GM13977 (cell line): ENCODE measurements around the gene IL25.

ENCODE experiments used
- DNase-seq: peaks from one replicate; pipeline ENCODE4 v3.0.0; 2012; ENCODE audit warnings: low spot score
- in situ Hi-C: fragments of 300-500 bp; cut with MboI; formaldehyde crosslinking; loops from one replicate; pipeline ENCODE4 v1.12.0; 2022; ENCODE audit warnings: low sequenced_read_pairs, low pct_unique_long_range_greater_than_20kb, mixed read lengths, inconsistent platforms; ENCODE audit not compliant: unreplicated experiment
- TF ChIP-seq, protein P1 (sequence below): IDR thresholded peaks from 2 replicates; pipeline ENCODE4 v1.5.1; 2012; ENCODE audit warnings: mild to moderate bottlenecking, control low read depth; ENCODE audit not compliant: insufficient read depth; ENCODE audit errors: extremely low read depth, missing control alignments

Gene IL25

DNA sequence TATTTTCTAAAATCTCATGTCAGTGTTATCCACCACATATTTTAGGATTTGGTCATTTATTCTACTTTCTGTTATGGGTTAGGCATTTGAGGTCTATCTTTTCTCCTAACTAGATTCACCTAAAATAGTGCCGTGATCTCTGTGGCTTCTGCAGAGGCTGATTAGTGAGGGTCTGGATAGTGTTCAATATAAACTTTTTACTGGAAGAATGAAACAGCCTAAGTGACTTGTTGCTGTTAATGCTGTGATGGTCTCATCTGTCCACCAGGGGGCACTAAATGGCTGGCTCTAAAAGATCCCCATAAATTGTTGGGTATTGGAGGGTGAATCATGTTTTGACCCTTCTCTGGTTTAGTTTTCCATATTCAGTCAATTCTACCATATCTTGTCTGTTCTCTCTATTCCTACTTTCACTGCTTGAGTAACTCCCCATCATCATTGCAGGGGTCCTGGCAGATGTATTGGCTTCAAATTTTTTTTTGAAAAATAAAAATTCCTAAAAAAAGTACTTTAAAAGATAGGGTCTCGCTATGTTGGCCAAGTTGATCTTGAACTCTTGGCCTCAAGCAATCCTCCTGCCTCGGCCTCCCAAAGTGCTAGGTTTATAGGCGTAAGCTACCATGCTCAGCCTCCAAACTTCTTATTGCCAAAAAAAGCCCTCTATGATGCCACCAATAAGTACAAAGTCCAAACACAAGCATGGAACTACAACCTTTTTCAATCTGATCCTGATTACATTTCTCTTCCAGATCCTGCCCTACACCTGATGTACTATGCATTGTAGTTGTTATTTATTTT, 44.5 kb upstream of the IL25 start:
- in situ Hi-C loops, result no loop called here
- DNase-seq, result peak; percentile 86
- TF ChIP-seq, protein P1, sequence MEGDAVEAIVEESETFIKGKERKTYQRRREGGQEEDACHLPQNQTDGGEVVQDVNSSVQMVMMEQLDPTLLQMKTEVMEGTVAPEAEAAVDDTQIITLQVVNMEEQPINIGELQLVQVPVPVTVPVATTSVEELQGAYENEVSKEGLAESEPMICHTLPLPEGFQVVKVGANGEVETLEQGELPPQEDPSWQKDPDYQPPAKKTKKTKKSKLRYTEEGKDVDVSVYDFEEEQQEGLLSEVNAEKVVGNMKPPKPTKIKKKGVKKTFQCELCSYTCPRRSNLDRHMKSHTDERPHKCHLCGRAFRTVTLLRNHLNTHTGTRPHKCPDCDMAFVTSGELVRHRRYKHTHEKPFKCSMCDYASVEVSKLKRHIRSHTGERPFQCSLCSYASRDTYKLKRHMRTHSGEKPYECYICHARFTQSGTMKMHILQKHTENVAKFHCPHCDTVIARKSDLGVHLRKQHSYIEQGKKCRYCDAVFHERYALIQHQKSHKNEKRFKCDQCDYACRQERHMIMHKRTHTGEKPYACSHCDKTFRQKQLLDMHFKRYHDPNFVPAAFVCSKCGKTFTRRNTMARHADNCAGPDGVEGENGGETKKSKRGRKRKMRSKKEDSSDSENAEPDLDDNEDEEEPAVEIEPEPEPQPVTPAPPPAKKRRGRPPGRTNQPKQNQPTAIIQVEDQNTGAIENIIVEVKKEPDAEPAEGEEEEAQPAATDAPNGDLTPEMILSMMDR, result peak; percentile 88

DNA sequence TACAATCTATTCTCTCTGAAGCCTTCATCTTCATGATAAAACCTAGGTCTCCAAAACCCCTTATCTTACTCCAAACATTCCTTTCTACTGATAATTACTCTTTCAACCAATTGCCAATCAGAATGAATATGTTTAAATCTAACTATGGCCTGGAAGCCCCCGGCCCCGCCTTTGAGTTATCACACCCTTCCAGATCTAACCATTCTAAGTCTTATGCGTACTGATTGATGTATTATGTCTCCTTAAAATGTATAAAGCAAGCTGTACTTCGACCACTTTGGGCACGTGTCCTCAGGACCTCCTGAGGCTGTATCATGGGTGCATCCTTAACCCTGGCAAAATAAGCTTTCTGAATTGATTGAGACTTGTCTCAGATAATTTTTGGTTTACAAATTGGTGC, 37.0 kb upstream of the IL25 start:
- TF ChIP-seq, protein P1, result no peak
- DNase-seq, result no peak
- in situ Hi-C loops, result no loop called here

DNA sequence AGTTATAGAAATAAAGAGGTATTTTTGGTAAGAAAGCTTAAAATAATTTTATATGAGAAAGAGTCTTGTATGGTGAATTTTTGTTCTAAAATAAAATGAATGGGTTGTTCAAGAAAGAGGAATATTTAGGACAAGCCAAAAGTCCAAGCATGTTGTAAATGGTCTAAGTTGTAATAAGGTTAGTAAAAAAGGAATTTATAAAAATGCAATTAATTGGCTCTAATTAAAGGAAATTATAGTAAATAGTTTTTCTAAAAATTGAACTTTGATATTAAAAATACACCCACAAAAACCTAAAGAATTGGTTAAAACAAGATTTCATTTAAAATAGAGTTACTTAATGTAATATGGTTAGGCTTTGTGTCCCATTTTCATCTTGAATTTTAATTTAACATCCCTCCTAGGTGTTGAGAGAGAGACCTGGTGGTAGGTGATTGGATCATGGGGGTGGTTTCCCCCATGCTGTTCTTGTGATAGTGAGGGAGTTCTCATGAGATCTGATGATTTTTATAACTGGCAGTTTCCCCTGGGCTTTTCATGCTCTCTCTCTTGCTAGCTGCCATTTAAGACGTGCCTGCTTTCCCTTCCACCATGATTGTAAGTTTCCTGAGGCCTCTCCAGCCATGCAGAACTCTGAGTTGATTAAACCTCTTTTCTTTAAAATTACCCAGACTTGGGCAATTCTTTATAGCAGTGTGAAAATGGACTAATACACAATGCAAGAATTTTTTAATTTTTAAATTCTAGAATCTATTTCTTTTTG, 32.9 kb upstream of the IL25 start:
- DNase-seq, result no peak
- TF ChIP-seq, protein P1, result no peak
- in situ Hi-C loops, result no loop called here

DNA sequence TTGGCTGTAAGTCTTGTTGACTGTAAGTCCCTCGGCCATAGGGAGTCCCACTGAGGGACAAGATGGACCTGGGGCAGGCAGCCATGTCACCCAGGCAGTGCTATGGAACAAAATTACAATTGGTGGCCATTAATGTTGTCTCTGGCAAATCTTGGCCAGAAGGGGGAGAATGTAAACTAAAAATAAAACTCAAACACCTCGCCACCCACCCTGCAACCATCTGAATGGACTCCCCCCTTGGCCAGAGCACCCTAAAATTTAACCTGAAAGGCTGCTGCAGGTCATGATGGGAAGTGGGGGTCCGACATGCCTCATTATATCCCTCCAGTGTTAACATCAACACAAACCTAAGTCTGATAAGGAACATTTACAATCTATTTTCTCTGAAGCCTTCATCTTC, 28.1 kb upstream of the IL25 start:
- no peak for DNase-seq
- TF ChIP-seq, protein P1, result no peak
- in situ Hi-C loops, result no loop called here

DNA sequence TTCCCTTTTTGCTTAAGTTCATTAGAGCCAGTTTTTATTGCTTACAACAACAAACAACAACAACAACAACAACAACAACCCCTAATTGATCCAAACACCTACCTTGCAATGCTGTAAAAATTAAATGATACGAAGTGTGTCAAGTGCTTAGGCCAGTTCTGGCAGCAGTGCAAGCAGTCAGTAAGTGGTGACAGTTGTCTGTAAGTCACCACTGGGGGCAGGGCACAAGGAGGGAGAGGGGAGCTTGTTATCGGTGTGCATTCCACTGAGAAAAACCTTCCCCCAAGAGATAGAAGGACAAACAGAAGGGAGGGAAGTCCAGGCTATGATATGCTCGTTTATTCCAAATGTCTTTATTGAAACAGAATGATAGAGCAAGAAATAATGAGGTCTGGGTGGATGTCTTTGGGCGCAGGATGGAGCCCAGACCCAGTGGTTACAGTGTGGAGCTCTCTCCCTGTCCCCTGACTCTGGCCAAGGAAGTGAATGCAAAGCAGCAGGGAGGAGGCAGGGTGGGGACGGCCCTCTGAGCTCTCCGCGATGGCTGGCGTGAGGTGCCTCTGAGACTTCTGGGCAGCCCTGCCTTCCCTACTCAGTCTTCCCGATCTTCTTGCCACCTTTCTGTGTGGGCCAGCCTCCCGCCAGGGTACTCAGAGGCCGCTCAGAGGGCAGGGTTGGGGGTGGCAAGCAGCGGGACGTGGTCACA, 26.5 kb upstream of the IL25 start:
- TF ChIP-seq, protein P1, result no peak
- in situ Hi-C loops, result no loop called here
- no peak for DNase-seq

DNA sequence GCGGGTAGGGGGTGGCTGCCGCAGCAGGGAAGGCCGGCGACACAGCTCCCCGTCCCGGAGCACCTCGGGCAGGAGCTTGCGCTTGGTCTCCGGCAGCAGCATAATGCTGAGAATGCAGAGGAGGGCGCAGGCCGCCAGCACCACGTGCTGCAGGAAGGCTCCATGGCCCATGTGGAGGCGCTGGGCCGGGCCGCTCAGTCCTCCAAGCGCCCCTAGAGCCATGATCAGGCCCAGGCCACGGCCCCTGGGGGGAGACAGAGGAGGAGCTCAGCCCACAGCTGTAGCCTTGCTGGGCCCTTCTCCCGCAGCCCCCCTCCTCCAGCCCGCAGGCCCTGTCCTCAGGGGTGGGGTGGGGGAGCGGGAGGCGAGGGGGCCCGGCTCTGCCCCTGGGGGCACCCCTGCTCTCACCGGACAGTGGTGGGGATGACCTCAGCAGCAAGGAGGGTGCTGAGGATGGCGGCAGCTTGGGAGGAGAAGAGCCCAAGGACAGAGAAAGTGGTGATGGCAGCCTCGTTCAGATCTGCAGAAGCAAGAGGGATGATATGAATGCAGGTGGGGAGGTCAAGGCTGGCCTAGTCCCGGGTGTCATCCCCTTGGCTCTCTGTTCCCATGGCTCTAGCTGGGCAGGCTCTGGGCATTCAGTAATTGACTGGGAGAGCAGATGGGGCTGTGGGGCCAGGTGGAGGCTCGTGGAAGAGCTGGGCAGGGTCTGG, 25.8 kb upstream of the IL25 start:
- in situ Hi-C loops, result no loop called here
- TF ChIP-seq, protein P1, result no peak
- peak; percentile 15 for DNase-seq
